GM12878 (cell line): ENCODE measurements around the gene CPT1C.

Source experiments
- CBX3 ChIP-seq: fragments of 200-600 bp; sonication (generic); IDR thresholded peaks from 2 replicates; pipeline ENCODE4 v1.6.1; 2016; ENCODE audit warnings: low read depth, borderline replicate concordance
- CTCF ChIP-seq, 3 experiments: IDR thresholded peaks in 2 of 3; conservative IDR thresholded peaks in 1 of 3; 2 replicates each; pipeline ENCODE4 v1.5.1; 2011; ENCODE audit warnings: low read depth in 3 of 3, low read length in 3 of 3, mild to moderate bottlenecking in 3 of 3, control low read depth in 2 of 3, moderate library complexity in 2 of 3, inconsistent platforms in 1 of 3, mixed read lengths in 1 of 3; ENCODE audit not compliant: control insufficient read depth in 2 of 3, insufficient read depth in 1 of 3; ENCODE audit errors: extremely low read depth in 1 of 3
- EP300 ChIP-seq, 2 experiments: fragments of 150-350 bp in 1 of 2; IDR thresholded peaks; 2 replicates each; pipeline ENCODE4 v1.6.1; 2011 to 2012; ENCODE audit warnings: low read depth in 2 of 2, low read length in 2 of 2, borderline replicate concordance in 1 of 2, improper control_type of control experiment in 1 of 2, inconsistent platforms in 1 of 2; ENCODE audit not compliant: control insufficient read depth in 1 of 2
- NRF1 ChIP-seq: conservative IDR thresholded peaks from 2 replicates; pipeline ENCODE4 v1.6.1; 2011; ENCODE audit warnings: mild to moderate bottlenecking, low read depth, low read length, improper control_type of control experiment
- POLR2A ChIP-seq: IDR thresholded peaks from 2 replicates; pipeline ENCODE4 v1.6.1; 2011; ENCODE audit warnings: low read depth, mild to moderate bottlenecking, low read length
- POLR2AphosphoS5 ChIP-seq: IDR thresholded peaks from 2 replicates; pipeline ENCODE4 v1.6.1; 2011; ENCODE audit warnings: mild to moderate bottlenecking, low read length, inconsistent platforms
- RELA ChIP-seq: fragments of 450-650 bp; IDR thresholded peaks from 2 replicates; pipeline ENCODE4 v1.8.0; 2014; ENCODE audit warnings: borderline replicate concordance; ENCODE audit not compliant: partially characterized antibody
- SMAD1 ChIP-seq: fragments of 450-650 bp; IDR thresholded peaks from 2 replicates; pipeline ENCODE4 v1.6.1; 2018; ENCODE audit warnings: mild to moderate bottlenecking, low read depth; ENCODE audit not compliant: partially characterized antibody
- TF ChIP-seq, protein P1 (sequence below): fragments of 450-650 bp; IDR thresholded peaks from 2 replicates; pipeline ENCODE4 v1.6.1; 2017; ENCODE audit warnings: mild to moderate bottlenecking, low read depth, inconsistent platforms; ENCODE audit not compliant: poor library complexity, severe bottlenecking

GRCh38 chr19:49687566-49688316, 3.2 kb upstream of the CPT1C start:
- TF ChIP-seq NRF1 (no peak), POLR2AphosphoS5 (peak; percentile 59; the same call in 1 of the 2 replicates), CTCF (IDR thresholded peaks at IDR 0.05 in 2 of 3, conservative IDR thresholded peaks at IDR 0.05 in 1 of 3; ENCODE audit: control insufficient read depth in 2 of 3, extremely low read depth in 1 of 3, insufficient read depth in 1 of 3, low read depth in 3 of 3, low read length in 3 of 3) (no peak), SMAD1 (no peak), CBX3 (no peak), POLR2A (peak; percentile 58), RELA (no peak), EP300 (IDR thresholded peaks at IDR 0.05; ENCODE audit: borderline replicate concordance in 1 of 2, control insufficient read depth in 1 of 2, low read depth in 2 of 2, low read length in 2 of 2) (no peak)
- TF ChIP-seq, protein P1, sequence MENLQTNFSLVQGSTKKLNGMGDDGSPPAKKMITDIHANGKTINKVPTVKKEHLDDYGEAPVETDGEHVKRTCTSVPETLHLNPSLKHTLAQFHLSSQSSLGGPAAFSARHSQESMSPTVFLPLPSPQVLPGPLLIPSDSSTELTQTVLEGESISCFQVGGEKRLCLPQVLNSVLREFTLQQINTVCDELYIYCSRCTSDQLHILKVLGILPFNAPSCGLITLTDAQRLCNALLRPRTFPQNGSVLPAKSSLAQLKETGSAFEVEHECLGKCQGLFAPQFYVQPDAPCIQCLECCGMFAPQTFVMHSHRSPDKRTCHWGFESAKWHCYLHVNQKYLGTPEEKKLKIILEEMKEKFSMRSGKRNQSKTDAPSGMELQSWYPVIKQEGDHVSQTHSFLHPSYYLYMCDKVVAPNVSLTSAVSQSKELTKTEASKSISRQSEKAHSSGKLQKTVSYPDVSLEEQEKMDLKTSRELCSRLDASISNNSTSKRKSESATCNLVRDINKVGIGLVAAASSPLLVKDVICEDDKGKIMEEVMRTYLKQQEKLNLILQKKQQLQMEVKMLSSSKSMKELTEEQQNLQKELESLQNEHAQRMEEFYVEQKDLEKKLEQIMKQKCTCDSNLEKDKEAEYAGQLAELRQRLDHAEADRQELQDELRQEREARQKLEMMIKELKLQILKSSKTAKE: no peak
